GM21381 (cell line): ENCODE measurements around the gene DIAPH1.

Experiments
- ATAC-seq: cut with Tn5 transposase; IDR thresholded peaks from one replicate; pipeline ENCODE4 v1.9.1; 2021; ENCODE audit warnings: mild to moderate bottlenecking, moderate library complexity; ENCODE audit not compliant: unreplicated experiment

DIAPH1 gene

DNA sequence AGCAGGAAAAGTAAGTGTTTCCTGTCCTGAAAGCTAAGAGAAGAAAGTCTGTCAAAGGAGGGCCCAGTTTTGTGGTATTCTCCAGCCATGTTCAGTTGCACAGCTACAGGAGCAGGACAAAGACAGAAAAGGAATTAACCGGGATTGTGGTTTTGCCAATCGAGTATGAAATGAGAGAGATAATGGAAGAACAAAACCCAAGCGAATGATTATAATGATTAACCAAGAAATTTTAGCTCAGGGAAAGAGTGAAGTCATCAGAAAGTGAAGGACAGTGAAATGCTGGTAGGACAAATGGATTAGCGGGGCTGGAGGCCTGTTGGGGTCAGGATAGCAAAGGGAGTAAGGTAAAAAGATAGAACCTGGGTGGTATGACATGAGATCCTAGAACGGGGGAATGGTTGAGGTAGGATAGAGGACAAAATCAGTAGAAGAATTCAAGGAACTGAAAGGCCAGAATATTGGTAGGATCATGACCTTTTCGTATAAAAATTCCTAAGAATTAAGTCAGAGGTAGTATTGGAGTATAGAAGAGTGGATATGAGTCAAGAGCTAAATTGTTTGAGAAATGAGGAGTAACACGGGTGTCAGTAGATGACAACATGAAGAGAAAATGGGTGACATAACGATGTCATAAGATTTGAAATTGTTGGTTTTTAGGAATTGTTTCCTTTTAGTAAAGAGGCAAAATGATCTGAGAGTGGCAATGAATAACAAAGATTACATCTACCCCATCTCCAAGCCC is 52.8 kb downstream of the DIAPH1 start:
- ATAC-seq: no peak

GRCh38 chr5:141564216-141564692 is 54.5 kb downstream of the DIAPH1 start:
- peak; percentile 96 for ATAC-seq

DNA sequence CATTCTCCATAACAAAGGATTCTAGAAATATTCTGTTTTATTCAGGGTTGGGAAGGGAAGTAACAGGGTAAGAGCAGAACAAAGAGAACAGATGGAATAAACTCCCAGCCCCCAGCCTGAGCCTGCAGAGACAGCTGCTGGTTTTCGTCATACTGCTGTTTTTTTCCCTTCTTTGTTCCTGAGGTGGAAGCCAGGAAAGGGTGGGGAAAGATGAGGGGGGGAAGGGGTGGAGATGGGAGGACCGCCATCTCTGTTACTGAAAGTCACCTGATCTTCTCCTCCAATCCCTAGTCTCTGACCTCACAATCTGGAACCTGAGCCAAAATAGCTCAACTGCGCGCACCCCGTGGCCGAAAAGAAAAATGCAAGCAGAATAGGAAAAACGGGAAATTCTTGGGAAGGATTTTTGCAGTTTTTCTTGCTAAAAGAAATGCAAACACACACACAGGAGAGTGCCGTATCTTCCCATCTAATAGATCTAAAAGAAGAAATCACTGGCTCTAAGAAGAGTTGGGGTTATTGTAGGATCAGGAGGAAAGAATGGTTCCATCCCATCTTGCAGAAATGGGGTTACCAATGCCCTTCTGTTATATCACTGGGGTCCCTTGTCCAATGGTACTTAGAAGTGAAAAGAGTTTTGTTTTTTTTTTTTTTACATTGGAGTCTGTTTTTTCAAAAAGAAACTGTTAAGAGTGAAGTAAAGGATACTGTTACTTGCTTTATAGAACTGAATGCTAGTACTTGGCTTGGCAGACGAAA is 57.9 kb downstream of the DIAPH1 start:
- no peak for ATAC-seq

GRCh38 chr5:141560151-141560550 is 58.6 kb downstream of the DIAPH1 start:
- no peak for ATAC-seq

DNA sequence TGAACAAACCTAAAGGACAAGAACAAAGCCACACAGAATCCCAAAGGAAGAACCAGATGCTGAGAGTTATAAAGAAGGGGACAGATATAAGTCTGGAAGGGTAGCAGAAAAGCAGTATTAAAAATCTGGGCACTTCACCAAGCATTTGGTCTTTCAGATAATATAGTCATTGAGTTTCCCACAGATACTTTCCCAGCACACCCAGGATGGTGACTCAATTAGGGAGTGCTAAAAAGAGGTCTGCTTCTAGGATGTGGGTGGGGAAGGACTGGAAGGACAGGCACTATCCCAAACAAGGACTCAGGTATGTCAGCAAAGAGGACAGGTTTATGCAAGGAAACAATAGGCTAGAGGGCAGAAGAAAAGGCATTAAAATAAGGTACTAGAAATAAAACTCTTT is 59.3 kb downstream of the DIAPH1 start:
- ATAC-seq: no peak

- ATAC-seq: no peak
Observed at GRCh38 chr5:141558150-141558549, 60.6 kb downstream of the DIAPH1 start.

GRCh38 chr5:141557681-141558136 is 61.1 kb downstream of the DIAPH1 start:
- ATAC-seq: peak; percentile 61

- no peak for ATAC-seq
Observed at GRCh38 chr5:141547921-141548320, 70.9 kb downstream of the DIAPH1 start.

DNA sequence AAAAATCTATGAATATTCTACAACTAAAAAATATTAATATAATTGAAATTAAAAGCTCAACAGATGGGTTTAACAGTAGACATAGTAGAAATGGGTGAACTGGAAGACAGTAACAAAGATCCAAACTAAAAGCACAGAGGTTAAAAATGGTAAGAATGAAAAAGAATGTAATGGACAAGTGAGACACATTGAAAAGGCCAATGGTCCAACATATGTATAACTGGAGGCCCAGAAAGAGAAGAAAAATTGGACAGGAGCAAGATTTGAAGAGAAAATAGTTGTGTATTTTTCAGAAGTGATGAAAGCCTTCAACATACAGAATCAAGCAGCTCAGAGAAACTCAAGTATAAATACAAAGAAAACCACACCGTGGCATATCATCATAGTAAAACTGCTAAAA is 71.3 kb downstream of the DIAPH1 start:
- no peak for ATAC-seq

DNA sequence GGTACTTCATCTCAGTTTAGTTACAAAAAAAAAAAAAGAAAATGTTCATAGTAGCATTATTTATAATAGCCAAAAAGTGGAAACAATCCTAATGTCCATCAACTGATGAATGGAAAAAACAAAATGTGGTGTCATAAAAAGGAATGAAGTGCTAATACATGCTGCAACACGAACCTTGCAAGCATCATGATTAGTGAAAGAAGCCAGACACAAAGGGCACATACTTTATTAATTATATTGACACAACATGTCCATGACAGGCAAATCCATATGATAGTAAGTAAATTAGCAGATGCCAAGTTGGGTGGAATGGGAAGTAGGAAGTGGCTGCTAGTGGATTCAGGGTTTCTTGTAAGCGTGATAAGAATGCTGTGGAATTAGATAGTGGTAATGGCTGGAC is 75.7 kb downstream of the DIAPH1 start:
- no peak for ATAC-seq

DNA sequence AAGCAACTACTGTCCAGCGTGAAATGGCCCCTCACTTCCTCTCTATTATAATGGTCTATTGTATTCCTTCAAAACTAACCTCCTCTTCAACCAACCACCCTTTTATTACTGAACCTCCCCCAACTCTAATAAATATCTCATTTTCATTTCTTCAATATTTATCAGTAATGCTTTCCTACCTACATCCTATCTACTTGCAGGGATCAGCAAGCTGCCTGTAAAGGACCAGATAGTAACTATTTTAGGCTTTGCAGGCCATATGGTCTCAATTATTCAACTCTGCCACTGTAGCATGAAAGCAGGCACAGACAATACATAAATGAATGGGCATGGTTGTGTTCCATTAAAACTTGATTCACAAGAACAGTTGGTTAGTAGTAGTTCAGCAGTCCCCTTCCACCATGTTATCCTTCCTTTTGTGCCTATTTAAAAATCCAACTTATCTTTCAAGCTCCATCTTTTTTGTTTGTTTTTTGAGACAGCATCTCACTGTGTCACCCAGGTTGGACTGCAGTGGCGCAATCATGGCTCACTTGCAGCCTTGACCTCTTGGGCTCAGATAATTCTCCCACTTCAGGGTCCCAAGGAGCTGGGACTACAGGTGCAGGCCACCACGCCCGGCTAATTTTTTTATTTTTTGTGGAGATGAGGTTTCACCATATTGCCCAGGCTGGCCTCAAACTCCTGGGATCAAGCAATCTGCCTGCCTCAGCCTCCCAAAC is 84.1 kb downstream of the DIAPH1 start:
- ATAC-seq: no peak

GRCh38 chr5:141533897-141534296 is 84.9 kb downstream of the DIAPH1 start:
- ATAC-seq: no peak

DNA sequence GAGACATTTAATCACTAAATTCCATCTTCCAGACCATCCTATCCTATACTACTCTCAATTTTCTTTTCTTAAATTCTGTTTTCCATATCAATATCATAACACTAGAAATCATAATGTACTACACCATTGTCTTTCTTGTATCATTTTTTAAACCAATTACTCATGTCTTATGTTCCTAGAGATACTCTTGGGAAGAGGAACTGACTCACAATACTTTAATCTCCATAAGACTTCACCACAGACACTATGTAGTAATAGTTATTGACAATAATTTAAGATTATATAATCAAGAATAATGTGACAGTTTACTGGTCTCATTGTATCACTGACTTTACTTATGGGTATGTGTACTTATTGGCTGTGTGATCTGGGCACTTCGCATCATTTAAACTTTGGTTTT is 86.1 kb downstream of the DIAPH1 start:
- ATAC-seq: no peak

- ATAC-seq: no peak
Observed at GRCh38 chr5:141529873-141530272, 88.9 kb downstream of the DIAPH1 start.

- no peak for ATAC-seq
Observed at GRCh38 chr5:141529002-141529401, 89.8 kb downstream of the DIAPH1 start.

GRCh38 chr5:141528291-141528984 is 90.4 kb downstream of the DIAPH1 start:
- no peak for ATAC-seq

- no peak for ATAC-seq
Observed at GRCh38 chr5:141527426-141527825, 91.4 kb downstream of the DIAPH1 start.

GRCh38 chr5:141525653-141526052 is 93.1 kb downstream of the DIAPH1 start:
- ATAC-seq: no peak

- peak; percentile 76 for ATAC-seq
Observed at GRCh38 chr5:141524604-141525597, 93.9 kb downstream of the DIAPH1 start.

DNA sequence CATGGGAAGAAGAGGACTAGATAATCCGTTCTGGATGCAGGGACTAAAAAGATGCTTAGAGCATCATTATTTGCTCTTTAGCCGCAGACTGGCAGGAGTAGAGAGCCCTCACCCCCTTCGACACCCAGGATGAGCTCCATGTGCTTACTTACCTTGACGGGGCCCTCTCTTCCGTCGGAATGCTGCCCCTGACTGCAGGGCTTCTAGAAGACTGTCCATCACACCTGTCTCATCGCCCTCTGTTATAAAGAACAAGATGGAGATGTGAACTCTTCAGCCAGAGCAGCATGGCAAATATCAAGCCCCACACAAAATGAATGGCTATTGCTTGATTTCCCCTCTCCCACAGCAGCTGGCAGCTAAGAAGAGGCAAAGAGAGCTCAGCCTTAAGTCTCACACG is 94.8 kb downstream of the DIAPH1 start:
- ATAC-seq: no peak
